Measurements from ENCODE around the gene PTBP1. TPM values are rescaled to one million over a fixed set of nuclear protein-coding genes. Genes with fewer than 3 reads are reported as not detected.

The PTBP1 gene
- 92.3 and 113 TPM in 2 replicates for total RNA-seq

DNA sequence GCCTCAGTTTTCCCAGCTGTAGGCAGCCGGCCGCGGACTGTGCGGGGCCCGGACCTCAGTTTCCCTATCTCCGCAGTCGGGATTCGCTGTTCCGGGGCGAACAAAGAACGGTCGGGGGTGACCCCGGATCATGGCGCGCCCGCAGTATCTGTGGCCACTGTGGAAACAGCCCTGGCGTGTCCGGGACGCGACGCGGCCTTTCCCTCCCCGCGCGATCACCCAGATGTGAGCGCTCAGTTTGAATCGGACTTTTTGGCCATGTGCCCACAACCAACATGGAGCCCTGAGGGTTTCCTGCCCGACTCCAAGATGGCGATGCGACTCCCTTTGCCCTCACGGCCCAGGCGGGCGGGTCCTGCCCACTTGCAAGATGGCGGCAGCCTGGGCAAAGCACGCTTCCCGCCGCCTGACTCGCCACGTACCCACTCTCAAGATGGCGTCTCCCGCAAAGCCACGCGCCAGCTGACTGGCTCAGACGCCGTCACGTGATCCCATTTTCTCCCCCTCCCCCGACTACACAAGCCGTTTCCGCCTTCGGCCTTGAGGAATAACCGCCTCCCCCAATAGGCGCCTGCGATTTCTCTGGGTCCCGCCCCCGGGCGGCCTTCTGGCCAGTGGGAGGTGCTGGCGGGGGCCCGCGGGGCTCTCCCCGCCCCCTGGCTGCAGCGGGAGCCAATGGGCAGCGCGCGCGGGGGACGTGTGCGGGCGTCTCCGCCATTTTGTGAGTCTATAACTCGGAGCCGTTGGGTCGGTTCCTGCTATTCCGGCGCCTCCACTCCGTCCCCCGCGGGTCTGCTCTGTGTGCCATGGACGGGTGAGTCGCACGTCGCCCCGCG is at the start of gene PTBP1:
TSS of gene PTBP1 (plus strand) at position 761 of the 836 bp plus-strand sequence. CDS start at position 807, 46 bp downstream.

DNA sequence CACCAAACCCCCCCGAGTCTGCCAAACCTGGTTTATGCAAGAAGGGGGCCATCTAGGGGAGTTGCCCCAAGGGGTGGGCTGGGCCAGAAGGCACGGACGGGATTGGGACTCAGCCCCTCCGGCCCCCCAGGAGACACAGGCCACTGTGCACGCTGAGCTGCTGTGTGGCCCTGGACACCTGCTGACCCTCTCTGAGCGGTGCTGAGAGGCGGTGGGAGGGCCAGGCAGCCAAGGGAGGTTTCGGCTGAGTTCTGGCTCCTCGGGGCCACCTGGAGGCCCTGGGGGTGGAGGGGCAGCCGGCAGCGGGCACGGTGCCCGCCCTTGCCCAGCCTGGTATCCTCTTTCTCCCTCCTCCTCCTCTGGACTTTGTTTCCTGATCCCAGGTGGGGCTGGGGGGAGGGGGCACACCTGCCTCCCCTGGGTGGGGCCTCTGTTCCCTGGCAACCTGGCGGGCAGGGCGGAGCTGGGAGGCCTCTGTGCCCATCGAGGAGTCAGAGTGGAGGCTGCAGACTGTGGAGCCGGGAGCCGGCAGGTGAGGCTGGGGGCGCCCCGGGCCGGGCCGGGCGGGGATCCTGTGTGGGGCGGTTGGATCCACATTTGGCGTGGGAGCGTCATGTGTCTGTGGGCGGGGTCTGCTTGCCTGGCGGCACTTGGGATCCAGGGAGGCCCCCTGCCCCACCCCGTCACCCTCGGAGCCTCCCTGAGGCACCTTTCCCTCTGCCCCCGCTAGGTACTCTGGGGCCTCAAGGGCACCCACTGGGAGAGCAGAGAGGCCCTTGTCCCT is 46.4 kb upstream of the PTBP1 start, which contains the start of gene MISP:
TSS of gene MISP (plus strand) at position 473 of the 784 bp plus-strand sequence. CDS start 5,835 bp downstream, outside the sequence.

DNA sequence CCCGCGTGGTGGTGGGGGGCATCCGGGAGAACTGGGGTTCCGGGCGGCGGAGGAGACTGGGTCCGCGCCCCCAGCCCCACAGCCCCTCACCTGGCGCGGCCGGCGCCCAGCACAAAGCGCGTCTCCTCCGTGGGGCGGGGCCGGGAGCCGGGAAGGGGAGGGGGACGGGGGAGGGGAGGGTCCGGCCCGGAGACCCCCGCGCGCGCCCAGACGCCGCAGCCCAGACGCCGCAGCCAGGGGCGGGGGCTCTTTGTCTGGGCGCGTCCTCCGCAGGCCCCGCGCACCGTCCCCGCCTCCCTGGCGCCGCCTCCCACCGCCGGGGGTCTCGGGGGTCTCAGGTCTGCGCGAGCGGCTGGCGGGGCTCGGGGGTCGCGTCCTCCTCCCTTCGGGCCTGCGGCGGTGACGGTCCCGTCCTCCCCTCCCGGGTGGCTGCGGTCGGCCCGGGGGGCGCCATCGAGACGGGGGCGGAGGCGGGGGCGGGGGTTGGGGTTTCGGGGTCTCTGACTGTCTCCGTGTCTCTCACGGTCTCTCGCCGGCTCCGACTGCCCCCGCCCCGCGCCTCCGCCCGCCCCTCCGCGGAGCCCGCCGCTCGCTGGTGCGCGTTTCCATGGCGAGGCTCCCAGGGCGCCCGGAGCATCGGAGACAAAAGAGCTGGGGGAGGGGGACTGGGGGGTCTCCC is 24.7 kb downstream of the PTBP1 start, which contains the start of gene PLPPR3:
TSS of gene PLPPR3 (minus strand) at position 131 of the 679 bp plus-strand sequence. CDS start 396 bp downstream, outside the sequence.

DNA sequence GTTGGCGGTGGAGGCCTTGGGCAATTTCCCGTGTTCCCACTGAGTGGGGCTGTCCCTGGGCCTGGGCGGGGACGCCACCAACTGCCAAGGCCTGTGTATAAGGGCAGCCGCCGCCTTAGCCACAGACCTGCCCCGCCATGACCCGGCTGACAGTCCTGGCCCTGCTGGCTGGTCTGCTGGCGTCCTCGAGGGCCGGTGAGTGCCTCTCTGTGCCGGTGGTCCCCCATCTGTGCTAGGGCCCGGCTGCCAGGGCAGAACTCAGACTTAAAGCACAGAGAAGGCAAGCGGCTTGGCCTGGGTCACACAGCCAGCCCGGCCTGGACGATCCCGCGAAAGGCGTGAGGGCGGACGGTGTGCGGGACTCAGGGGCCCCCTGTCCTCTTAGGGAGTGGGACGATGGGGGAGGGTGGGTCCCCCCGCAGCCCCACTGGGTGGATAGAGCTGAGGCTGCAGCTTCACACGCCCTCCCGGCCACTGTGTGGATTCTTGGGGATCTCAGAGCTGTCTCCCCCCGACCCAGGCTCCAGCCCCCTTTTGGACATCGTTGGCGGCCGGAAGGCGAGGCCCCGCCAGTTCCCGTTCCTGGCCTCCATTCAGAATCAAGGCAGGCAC is 30.6 kb downstream of the PTBP1 start, which contains the start of gene AZU1:
TSS of gene AZU1 (plus strand) at position 128 of the 612 bp plus-strand sequence. CDS start at position 138, 10 bp downstream.

DNA sequence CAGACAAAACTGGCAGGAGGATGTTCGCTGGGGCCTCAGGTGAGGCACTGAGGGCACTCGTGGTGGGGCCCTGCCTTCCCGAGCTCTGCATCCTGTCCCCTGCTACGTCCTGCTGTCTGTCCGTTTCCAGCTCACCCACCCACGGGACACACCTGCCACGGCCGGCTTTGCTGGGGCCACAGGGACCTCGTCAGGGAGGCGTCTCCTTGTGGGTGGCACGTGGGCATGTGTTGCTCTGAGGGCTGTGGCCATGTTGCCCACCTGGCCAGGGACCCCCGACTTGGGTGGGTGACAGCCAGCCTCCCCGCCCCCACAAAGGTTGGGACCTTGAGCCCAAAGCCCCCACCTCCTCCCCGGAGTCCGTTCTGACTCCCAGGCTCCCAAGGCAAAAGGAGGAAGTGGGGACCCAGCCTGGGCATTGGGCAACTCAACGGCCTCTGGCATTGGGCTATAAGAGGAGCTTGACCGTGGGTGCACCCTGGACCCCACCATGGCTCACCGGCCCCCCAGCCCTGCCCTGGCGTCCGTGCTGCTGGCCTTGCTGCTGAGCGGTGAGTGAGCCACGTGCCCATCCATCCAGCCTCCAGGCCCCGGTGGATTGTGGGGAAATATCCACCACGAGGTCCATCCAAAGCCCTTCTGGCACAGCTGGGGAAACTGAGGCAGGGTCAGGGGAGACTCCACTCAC is 43.4 kb downstream of the PTBP1 start, which contains the start of gene PRTN3:
TSS of gene PRTN3 (plus strand) at position 481 of the 688 bp plus-strand sequence. CDS start at position 491, 10 bp downstream.

DNA sequence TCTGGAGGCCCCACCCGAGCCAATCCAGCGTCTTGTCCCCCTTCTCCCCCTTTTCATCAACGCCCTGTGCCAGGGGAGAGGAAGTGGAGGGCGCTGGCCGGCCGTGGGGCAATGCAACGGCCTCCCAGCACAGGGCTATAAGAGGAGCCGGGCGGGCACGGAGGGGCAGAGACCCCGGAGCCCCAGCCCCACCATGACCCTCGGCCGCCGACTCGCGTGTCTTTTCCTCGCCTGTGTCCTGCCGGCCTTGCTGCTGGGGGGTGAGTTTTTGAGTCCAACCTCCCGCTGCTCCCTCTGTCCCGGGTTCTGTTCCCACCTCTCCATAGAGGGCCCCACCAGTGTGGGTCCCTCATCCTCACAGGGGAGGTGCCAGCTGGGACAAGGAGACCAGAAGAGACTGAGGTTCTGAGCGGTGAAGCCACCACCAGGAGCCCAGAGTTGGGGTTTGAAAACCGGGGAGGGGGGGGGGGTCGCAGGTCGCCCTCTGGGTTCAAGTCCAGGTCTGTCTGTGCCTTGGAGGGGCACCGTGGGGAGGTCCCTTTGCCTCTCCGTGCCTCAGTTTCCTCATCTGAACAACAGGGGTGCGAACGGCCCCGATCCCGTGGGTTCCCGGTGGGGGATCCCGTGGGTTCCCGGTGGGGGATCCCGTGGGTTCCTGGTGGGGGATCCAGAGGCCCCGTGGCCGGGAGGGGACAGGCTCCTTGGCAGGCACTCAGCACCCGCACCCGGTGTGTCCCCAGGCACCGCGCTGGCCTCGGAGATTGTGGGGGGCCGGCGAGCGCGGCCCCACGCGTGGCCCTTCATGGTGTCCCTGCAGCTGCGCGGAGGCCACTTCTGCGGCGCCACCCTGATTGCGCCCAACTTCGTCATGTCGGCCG is 55.1 kb downstream of the PTBP1 start, which contains the start of gene ELANE:
TSS of gene ELANE (plus strand) at position 168 of the 878 bp plus-strand sequence. CDS start at position 194, 26 bp downstream.

DNA sequence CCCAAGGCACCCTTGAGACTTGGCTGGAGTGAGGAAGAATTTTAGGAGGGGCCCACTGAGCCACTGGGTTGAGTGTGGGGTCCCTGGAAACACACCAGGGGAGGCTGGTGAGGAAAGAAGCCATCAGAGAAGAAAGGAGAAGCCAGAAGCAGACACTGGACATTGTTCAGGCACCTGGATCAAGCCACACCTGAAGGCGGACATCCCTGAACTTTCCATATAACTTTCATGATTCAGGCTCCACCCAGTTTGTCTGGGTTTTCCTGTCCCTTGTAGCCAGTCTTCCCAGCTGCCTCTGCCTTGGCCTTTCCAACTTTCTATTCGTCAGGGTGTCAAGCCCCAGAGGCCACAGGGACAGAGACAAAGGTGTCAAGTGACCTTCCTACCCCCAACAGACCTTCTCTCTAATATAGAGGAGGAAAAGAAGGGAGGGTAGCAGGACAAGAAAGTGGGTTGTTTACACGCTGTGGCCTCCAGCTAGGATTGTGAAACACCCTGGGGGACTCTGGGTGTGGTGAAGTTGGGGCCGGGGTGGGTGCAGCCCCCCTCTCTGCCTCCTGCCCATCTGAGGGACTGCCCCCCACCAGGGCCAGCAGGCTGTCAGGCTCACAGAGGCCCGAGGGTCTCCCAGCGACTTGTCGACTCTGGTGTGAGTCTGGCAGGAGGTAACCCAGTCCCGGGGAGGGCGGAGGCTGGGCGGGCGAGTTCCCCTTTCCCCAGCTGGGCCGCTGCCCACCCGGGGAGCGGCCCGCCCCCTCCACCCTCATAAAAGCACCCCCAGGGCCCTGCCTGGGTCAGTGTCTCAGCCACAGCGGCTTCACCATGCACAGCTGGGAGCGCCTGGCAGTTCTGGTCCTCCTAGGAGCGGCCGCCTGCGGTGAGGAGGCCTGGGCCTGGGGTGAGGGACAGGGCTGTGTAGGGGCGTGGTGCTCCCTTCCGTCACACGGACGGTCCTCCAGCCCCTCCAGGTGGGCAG is 61.9 kb downstream of the PTBP1 start, which contains the start of gene CFD:
TSS of gene CFD (plus strand) at position 797 of the 976 bp plus-strand sequence. CDS start at position 823, 26 bp downstream.

Small RNA genes within 50 kb of the gene (small RNA-seq; reads per million reads assigned to genes)
- not detected for gene MIR3187

Other genes with a start within 250 kb of the PTBP1 start
- gene BSG, start 224.9 kb upstream of the PTBP1 start, total RNA-seq = 245 and 254 TPM in 2 replicates
- gene HCN2, start 207.6 kb upstream of the PTBP1 start, total RNA-seq = 0.76 and 0.91 TPM in 2 replicates
- gene POLRMT, start 163.9 kb upstream of the PTBP1 start, total RNA-seq = 15.9 and 18.4 TPM in 2 replicates
- gene FGF22, start 157.6 kb upstream of the PTBP1 start, total RNA-seq = not detected in 2 replicates
- gene RNF126, start 134.2 kb upstream of the PTBP1 start, total RNA-seq = 17.9 and 21.6 TPM in 2 replicates
- 15.9 and 33.2 TPM in 2 replicates for gene FSTL3, start 121.1 kb upstream of the PTBP1 start, total RNA-seq
- gene PRSS57, start 102.0 kb upstream of the PTBP1 start, total RNA-seq = not detected in 2 replicates
- 7.5 and 9.3 TPM in 2 replicates for gene PALM, start 88.5 kb upstream of the PTBP1 start, total RNA-seq
- gene MISP, start 46.3 kb upstream of the PTBP1 start, total RNA-seq = 0.22 and 0.26 TPM in 2 replicates
- gene PLPPR3, start 24.5 kb downstream of the PTBP1 start, total RNA-seq = 0.39 and 0.76 TPM in 2 replicates
- gene AZU1, start 30.4 kb downstream of the PTBP1 start, total RNA-seq = not detected in 2 replicates
- not detected in 2 replicates for gene PRTN3, start 43.5 kb downstream of the PTBP1 start, total RNA-seq
- 0.43 and 1.0 TPM in 2 replicates for gene ELANE, start 54.9 kb downstream of the PTBP1 start, total RNA-seq
- gene CFD, start 62.2 kb downstream of the PTBP1 start, total RNA-seq = 1.9 and 2.1 TPM in 2 replicates
- gene MED16, start 95.7 kb downstream of the PTBP1 start, total RNA-seq = 16.5 and 20.4 TPM in 2 replicates
- gene RNU6-9, start 96.0 kb downstream of the PTBP1 start, total RNA-seq = not detected in 2 replicates
- 28.9 and 34.1 TPM in 2 replicates for gene R3HDM4, start 115.8 kb downstream of the PTBP1 start, total RNA-seq
- 0.13 TPM in 1 of 2 replicates, not detected in the other for gene KISS1R, start 119.9 kb downstream of the PTBP1 start, total RNA-seq
- gene ARID3A, start 128.6 kb downstream of the PTBP1 start, total RNA-seq = 5.6 and 7.1 TPM in 2 replicates
- gene WDR18, start 186.9 kb downstream of the PTBP1 start, total RNA-seq = 27.6 and 41.2 TPM in 2 replicates
- 0.13 and 0.65 TPM in 2 replicates for gene GRIN3B, start 203.0 kb downstream of the PTBP1 start, total RNA-seq
- 47.1 and 52.4 TPM in 2 replicates for gene TMEM259, start 223.7 kb downstream of the PTBP1 start, total RNA-seq
- gene RNU6-2, start 224.1 kb downstream of the PTBP1 start, total RNA-seq = not detected in 2 replicates
- gene CNN2, start 229.2 kb downstream of the PTBP1 start, total RNA-seq = 240 and 261 TPM in 2 replicates
- gene ABCA7, start 242.7 kb downstream of the PTBP1 start, total RNA-seq = 4.7 and 5.6 TPM in 2 replicates